T47D (cell line): ENCODE results near the gene BBS9.

Experiments
- DNase-seq, 2 experiments: peaks; one replicate each; pipeline versions ENCODE4 v3.0.0 to v3.0.0-alpha.2; 2011 to 2012; ENCODE audit warnings: low read depth in 1 of 2, low spot score in 1 of 2
- JUND ChIP-seq: IDR thresholded peaks from 2 replicates; pipeline ENCODE4 v1.6.1; 2012; ENCODE audit warnings: low read depth
- in situ Hi-C: cut with HindIII; loops from 2 replicates; pipeline ENCODE4 v1.10.0; 2016; ENCODE audit warnings: low sequenced_read_pairs, low pct_unique_long_range_greater_than_20kb

BBS9 gene

GRCh38 chr7:33592718-33593117, 463.4 kb downstream of the BBS9 start:
- TF ChIP-seq JUND: no peak
- no peak for DNase-seq
- in situ Hi-C loops: no loop called here

- in situ Hi-C loops: no loop called here
- no peak for DNase-seq
- TF ChIP-seq JUND: no peak
Observed at GRCh38 chr7:33593611-33594010, 464.2 kb downstream of the BBS9 start.

GRCh38 chr7:33596686-33597085, 467.3 kb downstream of the BBS9 start:
- DNase-seq: no peak
- in situ Hi-C loops: no loop called here
- no peak for TF ChIP-seq JUND

GRCh38 chr7:33597181-33597580, 467.8 kb downstream of the BBS9 start:
- DNase-seq: no peak
- in situ Hi-C loops: no loop called here
- TF ChIP-seq JUND: no peak

- TF ChIP-seq JUND: no peak
- DNase-seq: no peak
- in situ Hi-C loops: no loop called here
Observed at GRCh38 chr7:33601101-33601500, 471.7 kb downstream of the BBS9 start.

GRCh38 chr7:33601884-33602283, 472.5 kb downstream of the BBS9 start:
- TF ChIP-seq JUND: no peak
- in situ Hi-C loops: no loop called here
- no peak for DNase-seq

- in situ Hi-C loops: no loop called here
- no peak for DNase-seq
- TF ChIP-seq JUND: no peak
Observed at GRCh38 chr7:33604056-33604455, 474.7 kb downstream of the BBS9 start.

GRCh38 chr7:33610918-33611317, 481.6 kb downstream of the BBS9 start:
- no peak for DNase-seq
- no peak for TF ChIP-seq JUND
- in situ Hi-C loops: no loop called here

- in situ Hi-C loops: no loop called here
- no peak for TF ChIP-seq JUND
- no peak for DNase-seq
Observed at GRCh38 chr7:33612442-33612841, 483.1 kb downstream of the BBS9 start.

GRCh38 chr7:33614357-33615117, 485.2 kb downstream of the BBS9 start:
- in situ Hi-C loops: no loop called here
- DNase-seq: peak in 1 of 2 experiments; percentile 91
- no peak for TF ChIP-seq JUND

GRCh38 chr7:33616752-33617151, 487.4 kb downstream of the BBS9 start:
- no peak for TF ChIP-seq JUND
- no peak for DNase-seq
- in situ Hi-C loops: no loop called here

- in situ Hi-C loops: no loop called here
- DNase-seq: no peak
- TF ChIP-seq JUND: no peak
Observed at GRCh38 chr7:33619264-33619663, 489.9 kb downstream of the BBS9 start.

GRCh38 chr7:33623267-33623666, 493.9 kb downstream of the BBS9 start:
- no peak for TF ChIP-seq JUND
- DNase-seq: no peak
- in situ Hi-C loops: no loop called here

- TF ChIP-seq JUND: no peak
- no peak for DNase-seq
- in situ Hi-C loops: no loop called here
Observed at GRCh38 chr7:33624215-33624614, 494.9 kb downstream of the BBS9 start.
